T-helper 1 cell treated with Interleukin-12 subunit alpha and Interleukin-12 subunit beta and Interleukin-4 antibody, amounts not matched to agents 30 μg/mL and 1 μg/mL, for 36 hours (primary cell): ENCODE measurements around the gene MYCL.

Source experiments
- H3K27ac Mint-ChIP-seq: one replicate; pipeline ENCODE4 v1.8.0; 2021; ENCODE audit warnings: mild to moderate bottlenecking, mixed read lengths
- H3K27me3 Mint-ChIP-seq: one replicate; pipeline ENCODE4 v1.8.0; 2021; ENCODE audit warnings: low read depth, mixed read lengths
- H3K36me3 Mint-ChIP-seq: one replicate; pipeline ENCODE4 v1.8.0; 2021; ENCODE audit warnings: low read depth, mixed read lengths
- H3K4me1 Mint-ChIP-seq: one replicate; pipeline ENCODE4 v1.8.0; 2021; ENCODE audit warnings: low read depth, mixed read lengths
- H3K4me3 Mint-ChIP-seq: one replicate; pipeline ENCODE4 v1.8.0; 2021; ENCODE audit warnings: mild to moderate bottlenecking, moderate library complexity, mixed read lengths
- H3K9me3 Mint-ChIP-seq: one replicate; pipeline ENCODE4 v1.8.0; 2021; ENCODE audit warnings: mixed read lengths

The MYCL gene

GRCh38 chr1:39859859-39860812, 41.6 kb downstream of the MYCL start:
- Mint-ChIP-seq H3K4me3 (no peak overlapping the region), H3K9me3 (no peaks in the 10 kb centered on the region), H3K4me1 (peaks cover 10% of the 10 kb centered on the region), H3K36me3 (peaks cover 12% of the 10 kb centered on the region), H3K27ac (no peak overlapping the region), H3K27me3 (no peaks in the 10 kb centered on the region)

GRCh38 chr1:39858315-39858714, 43.4 kb downstream of the MYCL start:
- H3K4me1 Mint-ChIP-seq: peaks cover 13% of the 10 kb centered on the region
- H3K27me3 Mint-ChIP-seq: no peaks in the 10 kb centered on the region
- H3K36me3 Mint-ChIP-seq: peaks cover 10% of the 10 kb centered on the region
- no peak overlapping the region for H3K4me3 Mint-ChIP-seq
- no peak overlapping the region for H3K27ac Mint-ChIP-seq
- H3K9me3 Mint-ChIP-seq: no peaks in the 10 kb centered on the region

- H3K4me3 Mint-ChIP-seq: no peak overlapping the region
- peaks cover 10% of the 10 kb centered on the region for H3K36me3 Mint-ChIP-seq
- no peaks in the 10 kb centered on the region for H3K9me3 Mint-ChIP-seq
- H3K4me1 Mint-ChIP-seq: peaks cover 13% of the 10 kb centered on the region
- H3K27me3 Mint-ChIP-seq: no peaks in the 10 kb centered on the region
- no peak overlapping the region for H3K27ac Mint-ChIP-seq
Measured at GRCh38 chr1:39857126-39857878, 44.4 kb downstream of the MYCL start.

DNA sequence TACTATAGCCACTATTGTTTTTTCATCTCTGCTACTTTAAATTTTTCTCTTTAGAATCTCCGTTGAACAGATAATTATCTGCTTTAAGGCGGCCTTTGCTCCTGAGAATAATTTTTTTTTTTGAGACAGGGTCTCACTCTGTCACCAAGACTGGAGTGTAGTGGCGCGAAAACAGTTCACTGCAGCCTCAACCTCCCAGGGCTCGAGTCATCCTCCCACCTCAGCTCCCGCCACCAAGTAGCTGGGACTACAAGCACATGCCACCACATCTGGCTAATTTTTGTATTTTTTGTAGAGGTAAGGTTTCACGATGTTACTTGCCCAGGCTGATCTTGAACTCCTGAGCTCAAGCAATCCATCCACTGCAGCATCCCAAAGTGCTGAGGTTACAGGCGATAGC, 47.0 kb downstream of the MYCL start:
- no peaks in the 10 kb centered on the region for H3K27me3 Mint-ChIP-seq
- no peaks in the 10 kb centered on the region for H3K9me3 Mint-ChIP-seq
- H3K4me3 Mint-ChIP-seq: no peak overlapping the region
- no peak overlapping the region for H3K27ac Mint-ChIP-seq
- peaks cover 10% of the 10 kb centered on the region for H3K4me1 Mint-ChIP-seq
- peaks cover 9% of the 10 kb centered on the region for H3K36me3 Mint-ChIP-seq

DNA sequence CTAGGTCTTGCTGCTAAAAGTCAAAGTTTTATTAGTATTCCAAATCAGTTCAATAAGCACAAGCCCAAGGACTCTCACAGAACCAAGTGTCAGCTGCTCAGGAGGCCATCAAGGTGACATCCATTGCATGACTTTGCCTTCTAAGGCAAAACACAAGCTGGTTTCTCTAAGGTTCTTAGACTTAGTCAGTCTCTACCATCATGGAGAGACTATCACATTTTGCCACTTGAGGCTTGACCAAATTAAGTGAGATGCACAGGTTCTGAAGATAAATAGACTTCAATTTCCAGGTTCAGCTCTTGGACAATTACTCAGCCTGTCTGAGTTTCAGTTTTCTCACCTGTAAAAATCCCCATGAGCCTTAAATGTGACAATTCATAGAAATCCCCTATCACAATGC, 47.4 kb downstream of the MYCL start:
- Mint-ChIP-seq H3K36me3 (peaks cover 9% of the 10 kb centered on the region), H3K27me3 (no peaks in the 10 kb centered on the region), H3K4me3 (no peak overlapping the region), H3K9me3 (no peaks in the 10 kb centered on the region), H3K4me1 (peaks cover 10% of the 10 kb centered on the region), H3K27ac (no peak overlapping the region)

DNA sequence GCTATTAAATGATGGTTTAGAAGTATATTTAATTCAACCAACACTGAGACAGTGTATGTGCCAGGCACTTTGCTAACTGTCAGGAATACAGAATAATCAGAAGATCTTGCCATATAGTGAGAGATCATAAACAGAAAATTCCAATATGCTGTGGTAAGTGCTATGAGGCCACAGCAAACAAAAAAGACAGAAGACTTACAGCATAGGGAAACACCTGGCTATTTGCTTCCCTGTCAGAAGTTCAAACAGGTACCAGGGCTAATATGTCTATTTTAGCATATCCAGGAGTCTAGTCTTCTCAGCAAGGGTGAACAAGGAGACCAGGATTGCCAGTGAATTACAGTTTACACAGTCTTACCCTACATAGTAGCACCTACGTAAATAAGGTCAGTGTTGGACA, 48.8 kb downstream of the MYCL start:
- H3K4me1 Mint-ChIP-seq: peaks cover 8% of the 10 kb centered on the region
- H3K36me3 Mint-ChIP-seq: peaks cover 9% of the 10 kb centered on the region
- H3K9me3 Mint-ChIP-seq: no peaks in the 10 kb centered on the region
- H3K27ac Mint-ChIP-seq: no peak overlapping the region
- H3K4me3 Mint-ChIP-seq: no peak overlapping the region
- no peaks in the 10 kb centered on the region for H3K27me3 Mint-ChIP-seq

DNA sequence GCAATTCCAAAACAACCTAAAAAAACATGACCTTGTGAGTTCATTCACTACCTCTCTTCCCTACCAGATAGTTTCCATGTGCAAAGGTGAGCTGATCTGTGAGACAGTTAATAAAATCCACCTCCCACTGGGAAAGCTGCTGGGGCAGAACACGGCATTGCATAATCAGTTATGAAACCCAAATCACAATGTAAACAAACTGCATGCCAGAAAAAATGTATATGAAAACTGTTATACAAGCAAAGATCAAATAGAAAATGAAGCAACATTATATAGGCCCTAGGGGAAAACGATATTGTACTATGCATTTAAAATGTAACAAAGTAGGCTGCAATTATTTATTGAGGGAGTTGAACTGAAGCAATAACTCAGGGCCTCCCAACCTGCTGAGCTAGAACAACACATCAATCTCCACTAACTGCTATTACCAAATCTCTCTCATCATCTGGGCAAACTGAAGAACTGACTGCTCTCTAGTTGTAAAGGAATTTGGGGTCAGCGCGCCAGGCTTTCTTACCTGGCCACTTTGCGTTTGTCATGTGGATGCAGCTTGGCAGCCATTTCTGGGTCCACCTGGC, 49.4 kb downstream of the MYCL start:
- no peaks in the 10 kb centered on the region for H3K9me3 Mint-ChIP-seq
- H3K27me3 Mint-ChIP-seq: no peaks in the 10 kb centered on the region
- H3K36me3 Mint-ChIP-seq: peaks cover 10% of the 10 kb centered on the region
- no peak overlapping the region for H3K4me3 Mint-ChIP-seq
- peaks cover 8% of the 10 kb centered on the region for H3K4me1 Mint-ChIP-seq
- no peak overlapping the region for H3K27ac Mint-ChIP-seq

- H3K27ac Mint-ChIP-seq: no peak overlapping the region
- no peak overlapping the region for H3K4me3 Mint-ChIP-seq
- H3K9me3 Mint-ChIP-seq: no peaks in the 10 kb centered on the region
- H3K4me1 Mint-ChIP-seq: peaks cover 15% of the 10 kb centered on the region
- H3K27me3 Mint-ChIP-seq: no peaks in the 10 kb centered on the region
- H3K36me3 Mint-ChIP-seq: peaks cover 18% of the 10 kb centered on the region
Measured at GRCh38 chr1:39850606-39851216, 51.0 kb downstream of the MYCL start.

GRCh38 chr1:39849203-39849602, 52.5 kb downstream of the MYCL start:
- Mint-ChIP-seq H3K9me3 (no peaks in the 10 kb centered on the region), H3K27ac (no peak overlapping the region), H3K4me3 (no peak overlapping the region), H3K4me1 (peaks cover 25% of the 10 kb centered on the region), H3K27me3 (no peaks in the 10 kb centered on the region), H3K36me3 (peaks cover 20% of the 10 kb centered on the region)

GRCh38 chr1:39847940-39848339, 53.8 kb downstream of the MYCL start:
- Mint-ChIP-seq H3K4me3 (no peak overlapping the region), H3K36me3 (peaks cover 31% of the 10 kb centered on the region), H3K9me3 (no peaks in the 10 kb centered on the region), H3K4me1 (peaks cover 33% of the 10 kb centered on the region), H3K27ac (no peak overlapping the region), H3K27me3 (no peaks in the 10 kb centered on the region)

GRCh38 chr1:39846796-39847195, 54.9 kb downstream of the MYCL start:
- Mint-ChIP-seq H3K36me3 (peaks cover 38% of the 10 kb centered on the region), H3K4me1 (peaks cover 40% of the 10 kb centered on the region), H3K27ac (peak overlapping the region; percentile 21), H3K9me3 (no peaks in the 10 kb centered on the region), H3K27me3 (no peaks in the 10 kb centered on the region), H3K4me3 (no peak overlapping the region)

DNA sequence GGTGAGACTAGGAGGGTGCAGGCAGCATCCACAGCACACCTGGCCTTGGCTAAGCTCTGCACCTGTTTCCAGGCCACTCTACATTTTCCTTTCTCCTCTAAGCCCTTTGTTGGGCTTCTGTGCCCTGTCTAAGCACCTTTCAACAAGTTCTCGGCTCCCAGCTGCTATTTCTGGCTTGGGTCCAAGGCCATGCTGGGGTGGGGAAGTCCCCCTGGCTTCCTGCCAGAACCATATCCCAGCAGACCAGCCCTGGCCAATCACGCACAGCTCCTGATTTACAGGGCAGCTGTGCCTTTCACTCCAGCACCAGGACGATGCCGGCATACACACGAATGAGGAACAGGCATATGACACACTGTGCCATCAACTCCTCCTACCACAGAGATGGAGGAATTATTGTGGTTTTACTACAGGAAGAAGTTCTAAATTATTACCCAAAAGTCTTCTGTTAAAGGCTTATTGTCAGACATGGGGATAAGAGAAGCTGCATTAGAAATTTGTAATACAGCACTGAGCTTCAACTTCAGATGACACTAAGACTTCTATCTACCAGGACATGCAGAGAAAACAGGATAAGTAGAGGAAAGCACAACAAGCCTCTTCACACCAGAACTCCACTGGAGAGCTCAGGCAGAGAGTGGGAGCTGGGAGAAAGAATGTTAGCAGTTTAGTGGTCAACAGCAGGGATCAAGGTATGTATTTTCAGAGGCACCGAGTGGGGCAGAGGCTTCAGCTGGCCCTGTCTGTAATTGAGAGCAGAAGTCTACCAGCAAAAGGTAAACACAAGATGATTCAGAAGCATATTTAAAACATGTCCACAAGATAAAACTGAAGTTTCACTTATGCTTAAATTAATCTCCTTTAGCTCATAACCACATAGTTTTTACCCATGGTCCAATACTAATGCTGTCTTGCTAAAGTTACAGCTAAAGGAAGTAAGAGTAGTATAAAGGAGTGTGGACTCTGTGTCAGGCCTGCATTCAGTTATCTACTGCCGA, 55.8 kb downstream of the MYCL start:
- Mint-ChIP-seq H3K9me3 (no peaks in the 10 kb centered on the region), H3K27me3 (no peaks in the 10 kb centered on the region), H3K4me3 (peak overlapping the region; percentile 52), H3K4me1 (peaks cover 38% of the 10 kb centered on the region), H3K27ac (peak overlapping the region; percentile 82), H3K36me3 (peaks cover 45% of the 10 kb centered on the region)
